Caco-2 (cell line): ENCODE data around the gene LY6G5B. TPM values are rescaled to one million over a fixed set of nuclear protein-coding genes. Genes with fewer than 3 reads are reported as not detected.

ENCODE experiments used
- BruUV-seq: library from RNA; stranded (reverse); fragments of 400-500 nt; replicated peaks from 2 replicates; lab custom pipeline; 2021; lab: Mats Ljungman, UMichigan
- CTCF ChIA-PET: fragments of 300-600 bp; sonication (Branson Sonifier 250); formaldehyde crosslinking; loops from one replicate; lab custom pipeline; 2022; ENCODE audit warnings: antibody characterized with exemption; lab: Charles Lee
- POLR2A ChIA-PET: fragments of 300-600 bp; sonication (Branson Sonifier 250); formaldehyde crosslinking; loops from one replicate; lab custom pipeline; 2022; ENCODE audit warnings: antibody characterized with exemption; lab: Charles Lee
- DNase-seq, 2 experiments: peaks; one replicate each; pipeline versions ENCODE4 v3.0.0 to v3.0.0-alpha.2; 2020 to 2022
- H3K27me3 ChIP-seq: replicated peaks from 2 replicates; pipeline ENCODE4 v1.6.0; 2011; ENCODE audit warnings: low read length; ENCODE audit not compliant: control insufficient read depth, insufficient read depth
- H3K36me3 ChIP-seq: 2 replicates; pipeline ENCODE4 v1.5.1; 2011; ENCODE audit warnings: low read length; ENCODE audit not compliant: control insufficient read depth, insufficient read depth
- H3K4me1 ChIP-seq: fragments of 250-450 bp; sonication (Bioruptor Pico); 2 replicates; pipeline ENCODE4 v1.5.1; 2020; ENCODE audit warnings: mild to moderate bottlenecking
- H3K4me3 ChIP-seq: 2 replicates; pipeline ENCODE4 v1.5.1; 2011; ENCODE audit warnings: low read depth, mild to moderate bottlenecking, control low read depth, low read length
- H3K9me3 ChIP-seq: fragments of 250-450 bp; sonication (Bioruptor Pico); 2 replicates; pipeline ENCODE4 v1.5.1; 2020; ENCODE audit warnings: mild to moderate bottlenecking, moderate library complexity
- H3K27ac Mint-ChIP-seq: one replicate; pipeline ENCODE4 v1.8.0; 2022; ENCODE audit warnings: mixed read lengths; ENCODE audit not compliant: unreplicated experiment
- H3K27me3 Mint-ChIP-seq: one replicate; pipeline ENCODE4 v1.8.0; 2022; ENCODE audit warnings: mixed read lengths; ENCODE audit not compliant: insufficient read depth, unreplicated experiment
- H3K36me3 Mint-ChIP-seq: one replicate; pipeline ENCODE4 v1.8.0; 2022; ENCODE audit warnings: mild to moderate bottlenecking, mixed read lengths; ENCODE audit not compliant: insufficient read depth, unreplicated experiment
- H3K4me1 Mint-ChIP-seq: one replicate; pipeline ENCODE4 v1.8.0; 2022; ENCODE audit warnings: low read depth, mixed read lengths; ENCODE audit not compliant: unreplicated experiment
- H3K4me3 Mint-ChIP-seq: one replicate; pipeline ENCODE4 v1.8.0; 2022; ENCODE audit warnings: mild to moderate bottlenecking, moderate library complexity, mixed read lengths; ENCODE audit not compliant: unreplicated experiment
- H3K9me3 Mint-ChIP-seq: one replicate; pipeline ENCODE4 v1.8.0; 2022; ENCODE audit warnings: mixed read lengths; ENCODE audit not compliant: unreplicated experiment
- intact Hi-C: fragments of 100-400 bp; cut with micrococcal nuclease; formaldehyde crosslinking; loops from one replicate; pipeline ENCODE4 v1.10.0; 2022; ENCODE audit not compliant: unreplicated experiment
- total RNA-seq: library from RNA; stranded (reverse); gene quantifications from 2 replicates; pipeline ENCODE4 v1.2.3, GENCODE V29; 2022
- TF ChIP-seq, protein P1 (sequence below), 2 experiments: fragments of 200-600 bp in 1 of 2; IDR thresholded peaks; 1 replicate in 1 of 2; 2 replicates in 1 of 2; pipeline versions ENCODE4 v1.5.1 to v1.8.0; 2011 to 2022; ENCODE audit warnings: antibody characterized with exemption in 1 of 2, control low read depth in 1 of 2, inconsistent platforms in 1 of 2, low read depth in 1 of 2, low read length in 1 of 2, mild to moderate bottlenecking in 1 of 2, moderate library complexity in 1 of 2; ENCODE audit not compliant: insufficient read depth in 1 of 2, severe bottlenecking in 1 of 2, unreplicated experiment in 1 of 2

LY6G5B gene
- total RNA-seq, 1 experiment from 2014 or later, result 17.5 TPM

DNA sequence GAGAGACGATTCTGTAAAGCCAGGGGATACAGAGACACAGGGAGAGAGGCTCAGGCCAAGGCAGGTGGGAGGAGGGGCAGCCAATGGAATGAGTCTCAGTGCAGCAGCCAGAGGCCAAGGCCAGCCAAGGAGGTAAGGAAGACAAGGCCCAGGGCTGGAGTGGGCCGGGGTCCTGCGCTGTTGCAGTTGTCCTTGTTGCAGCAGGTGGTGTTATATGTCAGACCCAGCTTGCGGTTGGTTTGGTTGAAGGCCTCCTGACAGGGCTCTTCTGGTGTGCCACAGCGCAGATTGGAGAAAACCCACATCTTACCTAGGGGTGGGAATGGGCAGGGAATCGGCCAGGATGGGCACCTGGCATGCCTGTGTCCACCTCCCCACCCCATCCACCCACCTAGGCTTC is 49.2 kb downstream of the LY6G5B start:
- Mint-ChIP-seq H3K9me3 (no peaks in the 10 kb centered on the region), H3K27me3 (no peaks in the 10 kb centered on the region), H3K36me3 (peaks cover 4% of the 10 kb centered on the region), H3K4me1 (peaks cover 47% of the 10 kb centered on the region), H3K27ac (peak overlapping the region; percentile 69), H3K4me3 (no peak overlapping the region)
- intact Hi-C loops, result no loop called here
- Histone ChIP-seq H3K27me3 (no peaks in the 10 kb centered on the region), H3K4me1 (peaks cover 52% of the 10 kb centered on the region), H3K9me3 (no peaks in the 10 kb centered on the region), H3K36me3 (no peaks in the 10 kb centered on the region), H3K4me3 (no peak overlapping the region)
- POLR2A ChIA-PET, result interaction anchor here (0.5 kb wide), 1 partner anchor 16 kb away, joined by 3 read pairs; the partner anchor contains the start of gene ABHD16A
- TF ChIP-seq, protein P1, sequence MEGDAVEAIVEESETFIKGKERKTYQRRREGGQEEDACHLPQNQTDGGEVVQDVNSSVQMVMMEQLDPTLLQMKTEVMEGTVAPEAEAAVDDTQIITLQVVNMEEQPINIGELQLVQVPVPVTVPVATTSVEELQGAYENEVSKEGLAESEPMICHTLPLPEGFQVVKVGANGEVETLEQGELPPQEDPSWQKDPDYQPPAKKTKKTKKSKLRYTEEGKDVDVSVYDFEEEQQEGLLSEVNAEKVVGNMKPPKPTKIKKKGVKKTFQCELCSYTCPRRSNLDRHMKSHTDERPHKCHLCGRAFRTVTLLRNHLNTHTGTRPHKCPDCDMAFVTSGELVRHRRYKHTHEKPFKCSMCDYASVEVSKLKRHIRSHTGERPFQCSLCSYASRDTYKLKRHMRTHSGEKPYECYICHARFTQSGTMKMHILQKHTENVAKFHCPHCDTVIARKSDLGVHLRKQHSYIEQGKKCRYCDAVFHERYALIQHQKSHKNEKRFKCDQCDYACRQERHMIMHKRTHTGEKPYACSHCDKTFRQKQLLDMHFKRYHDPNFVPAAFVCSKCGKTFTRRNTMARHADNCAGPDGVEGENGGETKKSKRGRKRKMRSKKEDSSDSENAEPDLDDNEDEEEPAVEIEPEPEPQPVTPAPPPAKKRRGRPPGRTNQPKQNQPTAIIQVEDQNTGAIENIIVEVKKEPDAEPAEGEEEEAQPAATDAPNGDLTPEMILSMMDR (IDR thresholded peaks at IDR 0.05; ENCODE audit: insufficient read depth in 1 of 2, low read depth in 1 of 2, low read length in 1 of 2, severe bottlenecking in 1 of 2, unreplicated experiment in 1 of 2), result no peak
- DNase-seq, result no peak
- no TSS peak for BruUV-seq
- CTCF ChIA-PET, result no interaction called here

DNA sequence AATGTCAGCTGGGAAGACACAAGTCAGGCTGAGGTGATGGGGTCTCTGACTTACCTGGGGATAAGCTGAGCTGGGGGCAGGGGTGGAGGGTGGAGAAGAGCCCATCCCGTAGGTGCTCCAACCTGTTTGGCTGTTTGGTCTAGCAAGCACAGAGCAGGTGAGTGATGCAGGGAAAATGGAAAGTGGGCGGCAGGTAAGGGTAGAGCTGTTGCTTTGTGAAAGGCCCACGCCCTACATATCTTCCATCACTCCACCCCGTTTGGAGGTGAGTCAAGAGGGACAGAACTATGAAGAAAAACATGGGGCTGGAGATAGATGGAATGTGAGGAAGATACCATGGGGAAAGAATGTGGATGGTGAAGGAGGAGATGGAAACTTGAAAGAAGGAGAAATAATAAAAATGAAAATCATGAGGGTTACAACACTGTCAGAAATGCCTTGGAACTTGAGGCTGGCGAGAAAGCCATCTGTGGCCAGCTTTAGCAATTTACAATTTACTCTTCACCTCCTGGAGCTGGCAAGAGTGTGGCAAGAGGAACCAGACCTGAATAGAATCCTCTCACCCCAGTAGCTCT is 50.5 kb downstream of the LY6G5B start:
- Histone ChIP-seq H3K4me1 (peaks cover 39% of the 10 kb centered on the region), H3K27me3 (no peaks in the 10 kb centered on the region), H3K36me3 (no peaks in the 10 kb centered on the region), H3K4me3 (no peak overlapping the region), H3K9me3 (no peaks in the 10 kb centered on the region)
- H3K36me3 Mint-ChIP-seq, result no peaks in the 10 kb centered on the region
- H3K9me3 Mint-ChIP-seq, result no peaks in the 10 kb centered on the region
- no peaks in the 10 kb centered on the region for H3K27me3 Mint-ChIP-seq
- no peak overlapping the region for H3K4me3 Mint-ChIP-seq
- TF ChIP-seq, protein P1 (IDR thresholded peaks at IDR 0.05; ENCODE audit: insufficient read depth in 1 of 2, low read depth in 1 of 2, low read length in 1 of 2, severe bottlenecking in 1 of 2, unreplicated experiment in 1 of 2), result no peak
- H3K27ac Mint-ChIP-seq, result peak overlapping the region; percentile 38
- POLR2A ChIA-PET, result interaction anchor here (0.6 kb wide), 1 partner anchor 131 kb away, joined by 5 read pairs; no protein-coding TSS in a partner anchor
- BruUV-seq, result no TSS peak
- H3K4me1 Mint-ChIP-seq, result peaks cover 41% of the 10 kb centered on the region
- DNase-seq, result peak; percentile 40 to 48
- intact Hi-C loops, result no loop called here
- CTCF ChIA-PET, result no interaction called here

DNA sequence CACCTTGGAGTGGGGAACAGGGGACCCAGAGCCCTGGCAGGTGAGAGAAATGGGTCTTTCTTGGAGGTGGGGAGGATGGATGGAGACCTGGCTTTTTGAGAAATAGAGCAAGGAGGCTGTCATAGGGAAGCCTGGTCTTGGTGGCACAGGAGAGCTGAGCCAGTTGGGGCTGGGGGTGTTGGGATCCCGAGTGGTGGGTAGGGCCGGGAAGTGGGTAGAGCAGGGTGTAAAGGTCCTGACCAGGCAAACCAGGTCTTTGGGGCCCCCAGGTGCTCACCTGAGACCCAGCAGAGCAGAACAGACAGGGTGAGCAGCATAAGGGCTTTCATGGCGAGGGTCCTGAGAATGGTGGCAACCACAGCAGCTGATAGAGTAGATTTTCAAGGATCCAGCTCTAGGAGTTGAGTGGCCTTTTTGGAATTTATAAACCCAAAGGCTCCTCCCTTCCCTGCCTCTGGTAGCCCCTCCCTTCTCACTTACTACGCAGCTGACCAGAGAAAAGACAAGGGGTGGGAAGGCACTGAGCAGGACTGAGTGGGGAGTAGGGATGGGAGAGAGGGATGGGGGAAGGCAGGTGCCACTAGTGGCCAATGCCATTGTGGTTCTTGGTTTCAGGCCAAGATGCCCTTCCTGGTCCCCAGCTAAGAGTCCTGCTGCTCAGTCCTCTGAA is 51.7 kb downstream of the LY6G5B start, which contains the start of gene LY6G6C:
Gene LY6G6C, minus strand, starts transcription at position 396 of the 670 bp plus-strand sequence. Its CDS starts 67 bp downstream, at position 329.
- ChIA-PET CTCF (no interaction called here), POLR2A (no interaction called here)
- intact Hi-C loops, result no loop called here
- H3K4me3 ChIP-seq, result no peak within 1 kb of the TSS
- no peaks in the 10 kb centered on the region for H3K27me3 ChIP-seq
- H3K4me1 Mint-ChIP-seq, result peaks cover 41% of the 10 kb centered on the region
- DNase-seq, result no peak
- no peaks in the 10 kb centered on the region for H3K27me3 Mint-ChIP-seq
- H3K4me1 ChIP-seq, result peaks cover 38% of the 10 kb centered on the region
- H3K9me3 Mint-ChIP-seq, result no peaks in the 10 kb centered on the region
- peak within 1 kb of the TSS; percentile 69 for H3K27ac Mint-ChIP-seq
- no peaks in the 10 kb centered on the region for H3K9me3 ChIP-seq
- no peak within 1 kb of the TSS for H3K4me3 Mint-ChIP-seq
- TF ChIP-seq, protein P1 (IDR thresholded peaks at IDR 0.05; ENCODE audit: insufficient read depth in 1 of 2, low read depth in 1 of 2, low read length in 1 of 2, severe bottlenecking in 1 of 2, unreplicated experiment in 1 of 2), result no peak
- no TSS peak for BruUV-seq
- no peaks in the 10 kb centered on the region for H3K36me3 ChIP-seq
- peaks cover 8% of the 10 kb centered on the region for H3K36me3 Mint-ChIP-seq
